Psoas muscle (tissue), 8 donors: ENCODE data around the gene ST3GAL4. TPM values are rescaled to one million over a fixed set of nuclear protein-coding genes. Genes with fewer than 3 reads are reported as not detected.

ENCODE experiments used
- ATAC-seq, 4 donors: fragments of 200-7000 bp; cut with Tn5 transposase; one replicate each; pipeline ENCODE4 v1.9.1; 2020; ENCODE audit warnings: moderate library complexity in 3 of 4, mild to moderate bottlenecking in 2 of 4
- DNase-seq, 2 donors: peaks; one replicate each; pipeline ENCODE4 v3.0.0-alpha.2; 2020
- H3K27ac ChIP-seq: fragments of 200-600 bp; one replicate; pipeline ENCODE4 v1.8.0; 2022
- H3K27me3 ChIP-seq, 3 donors: fragments of 200-600 bp in 1 of 3; one replicate each; pipeline versions ENCODE4 v1.6.1 to v1.8.0; 2013 to 2022; ENCODE audit warnings: low read length in 2 of 3, mild to moderate bottlenecking in 2 of 3, moderate library complexity in 1 of 3; ENCODE audit not compliant: insufficient read depth in 3 of 3
- H3K36me3 ChIP-seq, 2 donors: fragments of 200-600 bp in 1 of 2; one replicate each; pipeline versions ENCODE4 v1.6.1 to v1.8.0; 2013 to 2022; ENCODE audit warnings: low read depth in 1 of 2, mild to moderate bottlenecking in 1 of 2, moderate library complexity in 1 of 2; ENCODE audit not compliant: insufficient read depth in 1 of 2
- H3K4me1 ChIP-seq: fragments of 200-600 bp; one replicate; pipeline ENCODE4 v1.8.0; 2022
- H3K4me3 ChIP-seq: fragments of 200-600 bp; one replicate; pipeline ENCODE4 v1.8.0; 2022; ENCODE audit warnings: mild to moderate bottlenecking
- H3K9me3 ChIP-seq: fragments of 200-600 bp; one replicate; pipeline ENCODE4 v1.8.0; 2022
- CTCF ChIP-seq: fragments of 200-600 bp; IDR thresholded peaks from one replicate; pipeline ENCODE4 v1.8.0; 2022; ENCODE audit warnings: antibody characterized with exemption
- WGBS, 3 donors: extraction: QIAGEN DNeasy Blood & Tissue Kit; methylation state at CpG; one replicate each; pipeline versions ENCODE4 v1.1.6 to v1.1.7; 2013; 5-methylcytosine and 5-hydroxymethylcytosine counted together
- intact Hi-C, 2 donors: fragments of 100-400 bp; cut with DNase I; formaldehyde crosslinking; loops; one replicate each; pipeline versions ENCODE4 v1.11.0 to v1.14.2; 2022
- polyA plus RNA-seq, 3 donors: library from polyadenylated mRNA; stranded (reverse); fragments of 200-250 nt; gene quantifications; one replicate each; pipeline ENCODE4 v1.2.3, GENCODE V29; 2013
- total RNA-seq, 4 donors: library from RNA; stranded (reverse); fragmentation: NEBNext Ultra II Directional in 2 of 4; extraction: Animal tissue kit (Norgen Biotek cat#: 25700) in 2 of 4; gene quantifications; one replicate each; pipeline versions ENCODE4 v1.2.1 to v1.2.4, GENCODE V29; 2021 to 2023
- donor health status: healthy with polysubstance abuse.
- donor health status: DM: no; HTN: no; CAD: no; lungs with moderate emphysema.
- donor health status: Bipolar disorder and iron deficiency.
- donor health status: healthy.
- donor health status: DM: yes; HTN: yes; CAD: no.
- donor health status: DM: no; HTN: no; CAD: no.
- donor health status: DM: no; HTN: no; CAD: no.
- donor health status: DM: yes; HTN: yes; CAD: no.

ST3GAL4 gene
- total and polyA plus RNA-seq, 7 donors, result 3.5 to 9.3 (median 4.7) TPM

GRCh38 chr11:126352163-126352562 lies 3.3 kb upstream of the ST3GAL4 start:
- ATAC-seq, result no peak
- H3K4me1 ChIP-seq, result peaks cover 49% of the 10 kb centered on the region
- no peak for TF ChIP-seq CTCF

DNA sequence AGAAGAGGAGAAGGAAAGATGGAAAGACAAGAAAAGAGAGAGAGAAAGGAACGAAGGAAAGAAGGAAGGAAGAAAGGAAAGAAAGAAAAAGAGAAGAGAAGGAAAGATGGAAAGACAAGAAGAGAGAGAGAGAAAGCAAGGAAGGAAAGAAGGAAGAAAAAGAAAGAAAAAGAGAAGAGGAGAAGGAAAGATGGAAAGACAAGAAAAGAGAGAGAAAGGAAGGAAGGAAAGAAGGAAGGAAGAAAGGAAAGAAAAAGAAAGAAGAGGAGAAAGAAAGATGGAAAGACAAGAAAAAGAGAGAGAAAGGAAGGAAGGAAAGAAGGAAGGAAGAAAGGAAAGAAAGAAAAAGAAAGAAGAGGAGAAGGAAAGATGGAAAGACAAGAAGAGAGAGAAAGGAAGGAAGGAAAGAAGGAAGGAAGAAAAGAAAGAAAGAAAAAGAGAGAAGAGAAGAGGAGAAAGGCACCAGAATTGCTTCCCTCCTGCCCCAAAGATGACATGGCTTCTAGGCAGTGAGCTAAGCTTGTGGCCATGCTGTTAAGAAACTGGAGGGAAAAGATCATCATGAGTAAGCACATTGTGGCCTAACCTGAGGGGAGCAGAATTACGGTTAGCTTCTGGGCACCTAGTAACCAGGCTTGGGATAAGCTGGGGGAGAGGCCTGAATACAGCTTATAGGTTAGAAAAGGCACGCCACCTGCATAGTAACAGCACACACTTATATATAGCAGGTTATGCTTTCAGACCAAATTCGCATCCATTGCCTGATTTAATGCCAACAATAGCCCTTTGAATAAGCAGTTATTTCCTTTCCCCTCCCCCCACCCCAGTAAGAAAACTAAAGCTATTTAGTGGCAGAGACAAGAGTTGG lies 2.3 kb upstream of the ST3GAL4 start:
- H3K4me3 ChIP-seq, result no peak overlapping the region
- H3K4me1 ChIP-seq, result peaks cover 47% of the 10 kb centered on the region
- 84 to 89% (median 86%) methylated on average over 4 of the region's 4 CpGs for WGBS, 3 donors
- H3K9me3 ChIP-seq, result no peaks in the 10 kb centered on the region
- intact Hi-C loops, result loop anchor here in 1 of 2 donors (5.0 kb wide), 1 partner anchor 36 kb away; no protein-coding TSS in a partner anchor
- H3K36me3 ChIP-seq, result no peaks in the 10 kb centered on the region
- ATAC-seq, result no peak
- no peak overlapping the region for H3K27ac ChIP-seq
- no peaks in the 10 kb centered on the region for H3K27me3 ChIP-seq
- TF ChIP-seq CTCF, result no peak
- no peak for DNase-seq

More at GRCh38 chr11:126352163-126352562, 3.3 kb upstream of the ST3GAL4 start:
- H3K27ac ChIP-seq, result no peak overlapping the region
- intact Hi-C loops, result loop anchor here in 1 of 2 donors (5.0 kb wide), 1 partner anchor 35 kb away; no protein-coding TSS in a partner anchor
- H3K27me3 ChIP-seq, result no peaks in the 10 kb centered on the region
- no peaks in the 10 kb centered on the region for H3K36me3 ChIP-seq
- DNase-seq, result peak in 1 of 2 donors; percentile 19
- no peaks in the 10 kb centered on the region for H3K9me3 ChIP-seq
- WGBS, 3 donors, result 48 to 70% (median 56%) methylated on average over 3 of the region's 3 CpGs
- no peak overlapping the region for H3K4me3 ChIP-seq

DNA sequence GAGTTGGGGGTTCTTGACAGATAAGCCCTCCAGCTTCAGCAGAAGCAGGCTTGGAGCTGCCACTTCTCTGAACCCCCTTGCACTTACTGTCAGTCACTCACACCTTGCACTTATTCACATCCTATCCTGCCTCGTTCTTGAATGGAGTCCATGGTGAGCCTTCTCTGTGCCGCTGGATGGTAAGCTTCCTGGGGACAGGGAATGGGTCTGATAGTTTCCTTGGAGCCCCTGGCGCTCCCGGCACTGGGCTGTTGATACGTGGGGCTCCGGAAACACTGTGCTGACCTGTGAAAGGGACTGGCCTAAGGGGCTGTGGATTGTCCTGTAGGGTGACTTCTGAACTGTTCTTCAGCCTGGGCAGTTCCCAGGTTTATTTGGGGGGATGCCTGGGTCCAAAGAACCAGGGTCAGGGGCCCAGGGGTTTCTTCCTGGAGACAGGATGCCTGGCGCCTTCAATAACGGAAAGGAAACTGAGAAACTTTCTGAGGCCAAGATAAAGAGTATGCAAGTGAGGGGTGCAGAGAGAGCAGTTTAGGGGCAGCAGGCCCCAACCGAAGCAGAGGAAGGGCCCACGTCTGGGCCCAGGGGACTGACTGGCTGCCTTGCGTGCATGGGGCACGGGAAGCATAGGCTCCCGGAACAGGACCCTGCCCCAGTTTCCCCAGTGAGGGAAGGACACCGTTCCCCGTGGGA lies 709 bp upstream of the ST3GAL4 start:
- Histone ChIP-seq H3K4me3 (peak overlapping the region; percentile 79), H3K36me3 (no peaks in the 10 kb centered on the region), H3K4me1 (peaks cover 44% of the 10 kb centered on the region), H3K27me3 (no peaks in the 10 kb centered on the region), H3K27ac (peak overlapping the region; percentile 58), H3K9me3 (no peaks in the 10 kb centered on the region)
- ATAC-seq, result peak in 3 of 4 donors; percentile 2 to 5 (median 4)
- WGBS, 3 donors, result 46 to 54% (median 51%) methylated on average over 15 of the region's 15 CpGs
- intact Hi-C loops, result loop anchor here in 1 of 2 donors (5.0 kb wide), 1 partner anchor 37 kb away; no protein-coding TSS in a partner anchor
- DNase-seq, result no peak
- TF ChIP-seq CTCF, result no peak

DNA sequence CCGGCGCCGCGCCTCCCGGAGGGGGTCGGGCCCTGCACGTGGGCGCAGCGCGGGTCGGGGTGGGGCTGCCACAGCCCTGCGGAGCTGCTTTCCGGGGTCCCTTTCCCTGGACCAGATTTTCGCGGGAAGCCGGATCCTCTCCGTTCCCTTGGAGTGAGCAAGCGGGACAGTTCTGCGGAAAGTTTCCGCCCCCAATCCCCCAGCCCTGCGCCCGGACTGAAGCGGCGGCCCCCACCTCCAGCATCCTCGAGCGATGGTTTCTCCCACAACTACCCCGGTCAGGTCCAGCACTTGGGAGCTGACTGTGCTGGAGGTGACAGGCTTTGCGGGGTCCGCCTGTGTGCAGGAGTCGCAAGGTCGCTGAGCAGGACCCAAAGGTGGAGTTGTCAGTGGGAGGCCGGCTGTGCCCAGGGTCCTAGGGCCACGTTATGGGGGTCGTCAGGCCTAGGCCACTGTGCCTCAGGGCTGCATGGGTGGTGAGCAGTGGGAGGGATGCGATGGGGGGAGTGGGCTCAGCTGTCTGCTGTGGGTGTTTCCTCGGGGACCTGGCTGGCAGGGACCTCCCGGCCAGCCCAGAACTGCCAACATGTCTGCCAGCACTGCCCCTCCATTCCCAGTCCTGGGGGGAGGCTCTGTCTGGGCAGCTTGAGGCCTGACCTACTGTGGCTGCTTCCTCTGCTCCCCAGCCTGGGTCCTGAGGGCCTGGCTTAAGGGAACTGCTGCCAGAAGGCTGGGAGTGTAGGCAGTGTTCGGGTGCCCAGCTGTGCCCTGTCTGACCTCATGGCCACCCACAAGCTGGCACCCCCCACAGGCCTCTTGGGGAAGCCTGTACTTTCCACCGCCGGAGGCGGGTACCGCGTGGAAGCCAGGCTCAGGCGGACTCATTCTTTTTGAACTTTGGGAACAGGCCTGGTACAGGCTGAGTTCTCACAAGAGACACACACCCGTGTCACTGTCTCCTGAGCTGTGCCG lies 726 bp downstream of the ST3GAL4 start:
- Histone ChIP-seq H3K36me3 (no peaks in the 10 kb centered on the region), H3K27me3 (no peaks in the 10 kb centered on the region), H3K27ac (no peak overlapping the region), H3K9me3 (no peaks in the 10 kb centered on the region), H3K4me3 (peak overlapping the region; percentile 79), H3K4me1 (peaks cover 43% of the 10 kb centered on the region)
- 12 to 29% (median 14%) methylated on average over 28 to 46 of the region's 46 CpGs for WGBS, 3 donors
- TF ChIP-seq CTCF, result no peak
- ATAC-seq, result peak; percentile 16 to 35 (median 23)
- peak; percentile 47 to 68 for DNase-seq
- intact Hi-C loops, result no loop called here
